ENCODE results near the gene PER3.

PER3 gene

GRCh38 chr1:7852804-7853683 is 69.0 kb downstream of the PER3 start, which contains the start of gene UTS2:
UTS2 (minus strand) TSS chr1:7853065; CDS start chr1:7853003, 62 bp downstream.
- H3K27me3 Mint-ChIP-seq, result peaks cover 16% of the 10 kb centered on the region
- ATAC-seq (replicated peaks; ENCODE audit: extremely low read depth, poor library complexity, severe bottlenecking) (no peak), DNase-seq (ENCODE audit: low spot score in 2 of 2) (no peak)
- H3K9me3 Mint-ChIP-seq, result no peaks in the 10 kb centered on the region
- no peak within 1 kb of the TSS for H3K4me3 Mint-ChIP-seq
- H3K36me3 Mint-ChIP-seq (ENCODE audit: insufficient read depth), result peaks cover 3% of the 10 kb centered on the region
- peaks cover 4% of the 10 kb centered on the region for H3K4me1 Mint-ChIP-seq
- no peak within 1 kb of the TSS for H3K27ac Mint-ChIP-seq (ENCODE audit: low read depth)

DNA sequence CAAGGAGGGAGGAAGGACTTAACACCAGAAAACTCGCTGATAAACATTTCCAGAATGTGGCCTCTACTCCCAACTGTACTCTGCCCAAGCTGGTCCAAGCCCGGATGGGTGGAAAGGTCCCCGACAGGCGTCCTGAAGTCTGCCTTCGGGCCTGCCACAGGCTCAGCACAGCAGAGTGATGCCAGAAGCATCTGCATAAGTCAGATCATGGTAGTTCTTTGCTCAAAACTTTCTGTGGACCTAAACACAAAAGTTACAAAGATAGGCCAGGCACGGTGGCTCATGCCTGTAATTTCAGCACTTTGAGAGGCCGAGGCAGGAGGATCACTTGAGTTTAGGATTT is 69.6 kb downstream of the PER3 start:
- DNase-seq (ENCODE audit: low spot score in 2 of 2) (no peak), ATAC-seq (replicated peaks; ENCODE audit: extremely low read depth, poor library complexity, severe bottlenecking) (no peak)
- Mint-ChIP-seq H3K4me3 (no peak overlapping the region), H3K36me3 (ENCODE audit: insufficient read depth) (peaks cover 3% of the 10 kb centered on the region), H3K27ac (ENCODE audit: low read depth) (no peak overlapping the region), H3K4me1 (peaks cover 4% of the 10 kb centered on the region), H3K9me3 (no peaks in the 10 kb centered on the region), H3K27me3 (peaks cover 16% of the 10 kb centered on the region)

DNA sequence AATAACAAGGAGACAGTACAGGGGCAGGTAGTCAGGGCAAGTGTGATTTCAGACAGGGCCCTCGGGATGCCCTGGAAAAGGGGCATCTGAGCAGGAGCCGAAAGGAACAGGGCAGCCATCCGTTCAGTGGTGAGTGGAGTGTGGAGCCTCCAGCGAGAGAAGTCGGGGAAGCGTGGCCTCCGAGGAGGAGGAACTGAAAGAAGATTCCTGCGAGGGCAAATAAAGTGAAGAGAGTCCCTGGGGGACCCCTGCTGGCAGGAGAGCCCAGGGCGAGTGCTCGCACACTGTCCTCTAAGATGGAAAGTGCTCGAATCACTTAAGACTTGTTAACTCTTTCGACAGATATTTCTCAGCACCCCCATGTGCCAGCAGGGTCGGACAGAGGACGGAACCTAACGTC is 72.3 kb downstream of the PER3 start:
- H3K27me3 Mint-ChIP-seq, result peaks cover 3% of the 10 kb centered on the region
- no peak for DNase-seq (ENCODE audit: low spot score in 2 of 2)
- no peak for ATAC-seq (replicated peaks; ENCODE audit: extremely low read depth, poor library complexity, severe bottlenecking)
- H3K9me3 Mint-ChIP-seq, result no peaks in the 10 kb centered on the region
- H3K36me3 Mint-ChIP-seq (ENCODE audit: insufficient read depth), result peaks cover 1% of the 10 kb centered on the region
- H3K4me3 Mint-ChIP-seq, result no peak overlapping the region
- H3K4me1 Mint-ChIP-seq, result peaks cover 4% of the 10 kb centered on the region
- H3K27ac Mint-ChIP-seq (ENCODE audit: low read depth), result peak overlapping the region; percentile 47

DNA sequence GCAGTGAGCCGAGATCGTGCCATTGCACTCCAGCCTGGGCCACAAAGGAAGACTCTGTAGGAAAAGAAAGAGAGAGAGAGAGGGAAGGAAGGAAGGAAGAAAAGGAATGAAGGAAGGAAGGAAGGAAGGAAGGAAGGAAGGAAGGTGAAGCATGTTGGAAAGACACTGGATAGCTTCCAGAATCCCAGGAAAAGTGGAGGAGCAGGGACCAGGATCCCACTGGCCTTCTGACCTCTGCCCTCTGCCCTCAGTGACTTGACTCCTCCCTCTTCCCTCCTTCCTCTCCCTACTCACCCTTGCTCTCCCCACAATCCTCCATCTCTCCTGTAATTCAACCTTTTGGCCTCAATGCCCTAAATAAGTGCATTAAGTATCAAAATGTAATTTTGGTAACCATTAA is 72.9 kb downstream of the PER3 start:
- H3K27ac Mint-ChIP-seq (ENCODE audit: low read depth), result peak overlapping the region; percentile 47
- no peaks in the 10 kb centered on the region for H3K27me3 Mint-ChIP-seq
- H3K4me3 Mint-ChIP-seq, result no peak overlapping the region
- peaks cover 4% of the 10 kb centered on the region for H3K4me1 Mint-ChIP-seq
- DNase-seq (ENCODE audit: low spot score in 2 of 2) (no peak), ATAC-seq (replicated peaks; ENCODE audit: extremely low read depth, poor library complexity, severe bottlenecking) (no peak)
- no peaks in the 10 kb centered on the region for H3K9me3 Mint-ChIP-seq
- H3K36me3 Mint-ChIP-seq (ENCODE audit: insufficient read depth), result peaks cover 3% of the 10 kb centered on the region

- H3K27ac Mint-ChIP-seq (ENCODE audit: low read depth), result no peak overlapping the region
- DNase-seq (ENCODE audit: low spot score in 2 of 2) (no peak), ATAC-seq (replicated peaks; ENCODE audit: extremely low read depth, poor library complexity, severe bottlenecking) (no peak)
- H3K27me3 Mint-ChIP-seq, result no peaks in the 10 kb centered on the region
- H3K4me1 Mint-ChIP-seq, result peaks cover 4% of the 10 kb centered on the region
- H3K4me3 Mint-ChIP-seq, result no peak overlapping the region
- H3K36me3 Mint-ChIP-seq (ENCODE audit: insufficient read depth), result peaks cover 3% of the 10 kb centered on the region
- no peaks in the 10 kb centered on the region for H3K9me3 Mint-ChIP-seq
Observed at GRCh38 chr1:7857985-7858384, 73.9 kb downstream of the PER3 start.

- no peak for ATAC-seq (replicated peaks; ENCODE audit: extremely low read depth, poor library complexity, severe bottlenecking)
- Mint-ChIP-seq H3K27ac (ENCODE audit: low read depth) (no peak overlapping the region), H3K36me3 (ENCODE audit: insufficient read depth) (peaks cover 3% of the 10 kb centered on the region), H3K4me1 (peaks cover 4% of the 10 kb centered on the region), H3K27me3 (no peaks in the 10 kb centered on the region), H3K9me3 (no peaks in the 10 kb centered on the region), H3K4me3 (no peak overlapping the region)
- no peak for DNase-seq (ENCODE audit: low spot score in 2 of 2)
Observed at GRCh38 chr1:7859406-7859805, 75.3 kb downstream of the PER3 start.

- no peaks in the 10 kb centered on the region for H3K9me3 Mint-ChIP-seq
- H3K36me3 Mint-ChIP-seq (ENCODE audit: insufficient read depth), result peaks cover 3% of the 10 kb centered on the region
- ATAC-seq (replicated peaks; ENCODE audit: extremely low read depth, poor library complexity, severe bottlenecking) (no peak), DNase-seq (ENCODE audit: low spot score in 2 of 2) (no peak)
- H3K27ac Mint-ChIP-seq (ENCODE audit: low read depth), result no peak overlapping the region
- H3K4me3 Mint-ChIP-seq, result no peak overlapping the region
- peaks cover 4% of the 10 kb centered on the region for H3K4me1 Mint-ChIP-seq
- H3K27me3 Mint-ChIP-seq, result no peaks in the 10 kb centered on the region
Observed at GRCh38 chr1:7860130-7860529, 76.0 kb downstream of the PER3 start.

DNA sequence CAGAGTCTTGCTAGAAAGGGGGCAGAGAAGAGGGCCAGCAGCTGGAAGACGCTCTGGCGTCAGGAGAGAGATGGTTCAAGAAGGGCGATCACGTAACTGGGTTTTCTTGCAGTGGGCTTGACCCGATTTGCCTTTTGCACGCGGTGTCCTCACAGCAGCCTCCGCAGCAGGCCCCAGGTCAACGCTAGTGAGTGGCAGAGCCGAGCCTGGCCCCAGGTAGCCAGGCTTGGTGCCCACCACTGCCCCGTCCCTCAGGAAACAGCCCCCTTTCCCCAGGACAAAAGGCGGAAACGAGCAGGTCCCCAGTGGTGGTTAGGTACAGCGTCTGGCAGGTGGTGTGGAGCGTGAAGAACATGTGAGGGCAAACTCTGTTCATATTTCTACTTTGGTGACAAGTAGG is 77.4 kb downstream of the PER3 start:
- Mint-ChIP-seq H3K9me3 (no peaks in the 10 kb centered on the region), H3K36me3 (ENCODE audit: insufficient read depth) (peaks cover 2% of the 10 kb centered on the region), H3K4me3 (no peak overlapping the region), H3K4me1 (no peaks in the 10 kb centered on the region), H3K27me3 (no peaks in the 10 kb centered on the region), H3K27ac (ENCODE audit: low read depth) (no peak overlapping the region)
- DNase-seq (ENCODE audit: low spot score in 2 of 2) (no peak), ATAC-seq (replicated peaks; ENCODE audit: extremely low read depth, poor library complexity, severe bottlenecking) (no peak)

GRCh38 chr1:7862211-7863060 is 78.3 kb downstream of the PER3 start:
- Mint-ChIP-seq H3K9me3 (no peaks in the 10 kb centered on the region), H3K27me3 (no peaks in the 10 kb centered on the region), H3K4me3 (no peak overlapping the region), H3K27ac (ENCODE audit: low read depth) (no peak overlapping the region), H3K4me1 (no peaks in the 10 kb centered on the region), H3K36me3 (ENCODE audit: insufficient read depth) (peaks cover 2% of the 10 kb centered on the region)
- ATAC-seq (replicated peaks; ENCODE audit: extremely low read depth, poor library complexity, severe bottlenecking), result no peak
- DNase-seq (ENCODE audit: low spot score in 2 of 2), result no peak

- ATAC-seq (replicated peaks; ENCODE audit: extremely low read depth, poor library complexity, severe bottlenecking), result no peak
- no peak for DNase-seq (ENCODE audit: low spot score in 2 of 2)
- H3K27me3 Mint-ChIP-seq, result no peaks in the 10 kb centered on the region
- no peaks in the 10 kb centered on the region for H3K9me3 Mint-ChIP-seq
- H3K4me1 Mint-ChIP-seq, result no peaks in the 10 kb centered on the region
- peaks cover 2% of the 10 kb centered on the region for H3K36me3 Mint-ChIP-seq (ENCODE audit: insufficient read depth)
- H3K27ac Mint-ChIP-seq (ENCODE audit: low read depth), result no peak overlapping the region
- H3K4me3 Mint-ChIP-seq, result no peak overlapping the region
Observed at GRCh38 chr1:7863756-7864328, 79.8 kb downstream of the PER3 start.

GRCh38 chr1:7865978-7866377 is 81.9 kb downstream of the PER3 start:
- DNase-seq (ENCODE audit: low spot score in 2 of 2) (no peak), ATAC-seq (replicated peaks; ENCODE audit: extremely low read depth, poor library complexity, severe bottlenecking) (no peak)
- H3K4me1 Mint-ChIP-seq, result no peaks in the 10 kb centered on the region
- H3K36me3 Mint-ChIP-seq (ENCODE audit: insufficient read depth), result peaks cover 2% of the 10 kb centered on the region
- H3K9me3 Mint-ChIP-seq, result no peaks in the 10 kb centered on the region
- H3K4me3 Mint-ChIP-seq, result no peak overlapping the region
- no peaks in the 10 kb centered on the region for H3K27me3 Mint-ChIP-seq
- no peak overlapping the region for H3K27ac Mint-ChIP-seq (ENCODE audit: low read depth)

DNA sequence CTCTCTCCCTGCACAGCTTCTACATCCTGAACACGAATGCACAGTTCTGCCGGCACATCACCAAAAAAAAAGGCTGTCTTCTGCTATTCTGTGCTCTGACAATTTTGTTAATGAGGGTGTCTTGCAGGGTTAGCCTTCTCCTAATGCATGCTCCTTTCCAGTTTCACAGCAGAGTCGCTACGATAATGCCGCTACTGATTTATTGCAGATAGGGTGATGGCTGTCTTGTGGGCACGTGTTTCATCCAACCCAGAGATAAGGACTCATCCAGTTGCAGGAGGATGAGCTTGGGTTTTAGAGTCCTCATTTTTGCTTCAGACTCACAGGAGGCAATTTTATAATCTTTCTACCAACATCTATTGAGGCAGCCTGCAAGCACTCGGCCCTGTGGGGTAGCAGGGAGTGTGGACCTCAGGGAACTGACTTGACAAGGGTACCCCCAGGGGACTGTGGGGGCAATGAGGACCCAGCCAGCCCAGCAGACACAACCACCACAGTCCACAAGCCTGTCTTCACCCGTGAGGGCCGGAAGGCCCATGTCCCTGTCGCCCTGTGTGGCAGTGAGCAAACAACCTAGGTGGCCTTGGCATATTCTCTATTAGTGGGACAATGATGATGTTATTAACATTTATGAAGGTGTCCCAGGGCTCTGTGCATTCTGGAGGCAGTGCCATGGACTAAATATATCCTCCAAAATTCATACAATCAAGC is 84.1 kb downstream of the PER3 start:
- Mint-ChIP-seq H3K27me3 (peaks cover 4% of the 10 kb centered on the region), H3K4me1 (no peaks in the 10 kb centered on the region), H3K9me3 (no peaks in the 10 kb centered on the region), H3K4me3 (no peak overlapping the region), H3K36me3 (ENCODE audit: insufficient read depth) (no peaks in the 10 kb centered on the region), H3K27ac (ENCODE audit: low read depth) (no peak overlapping the region)
- DNase-seq (ENCODE audit: low spot score in 2 of 2) (no peak), ATAC-seq (replicated peaks; ENCODE audit: extremely low read depth, poor library complexity, severe bottlenecking) (no peak)
